HG02938 (cell line): ENCODE data around the gene FAM216A.

ENCODE experiments used
- ATAC-seq: cut with Tn5 transposase; IDR thresholded peaks from one replicate; pipeline ENCODE4 v1.9.1; 2021; ENCODE audit warnings: mild to moderate bottlenecking, moderate library complexity; ENCODE audit not compliant: unreplicated experiment

The FAM216A gene

GRCh38 chr12:110537605-110538409, 69.2 kb downstream of the FAM216A start:
- no peak for ATAC-seq

GRCh38 chr12:110538869-110539622, 70.4 kb downstream of the FAM216A start:
- ATAC-seq: no peak
